A673 (cell line): ENCODE data around the gene VARS2. TPM values are rescaled to one million over a fixed set of nuclear protein-coding genes. Genes with fewer than 3 reads are reported as not detected.
"Not testable (repeated sequence)": the region's sequence is repeated elsewhere in the genome, so short reads cannot be mapped to it uniquely, and the experiment has no call there.

Experiments used
- BruUV-seq: library from RNA; stranded (reverse); fragments of 400-500 nt; replicated peaks from 2 replicates; lab custom pipeline; 2021; lab: Mats Ljungman, UMichigan
- CTCF ChIA-PET: fragments of 300-600 bp; sonication (Branson Sonifier 250); formaldehyde crosslinking; loops from one replicate; lab custom pipeline; 2022; ENCODE audit warnings: antibody characterized with exemption; lab: Charles Lee
- POLR2A ChIA-PET: fragments of 300-600 bp; sonication (Branson Sonifier 250); formaldehyde crosslinking; loops from one replicate; lab custom pipeline; 2022; ENCODE audit warnings: antibody characterized with exemption; ENCODE audit not compliant: low non-redundant PET; lab: Charles Lee
- DNase-seq: peaks from one replicate; pipeline ENCODE4 v3.0.0-alpha.2; 2015; ENCODE audit warnings: low spot score
- H3K27ac ChIP-seq: fragments of 200-600 bp; sonication (generic); 2 replicates; pipeline ENCODE4 v1.5.1; 2016; ENCODE audit warnings: mixed run types, low read depth, mild to moderate bottlenecking, mixed read lengths, antibody characterized with exemption, low read length; ENCODE audit not compliant: poor library complexity, severe bottlenecking
- H3K27me3 ChIP-seq: fragments of 200-600 bp; sonication (generic); replicated peaks from 2 replicates; pipeline ENCODE4 v1.6.1; 2017; ENCODE audit warnings: mixed run types, low read depth, mild to moderate bottlenecking, mixed read lengths, antibody characterized with exemption, low read length; ENCODE audit not compliant: insufficient read depth, poor library complexity
- H3K36me3 ChIP-seq: fragments of 200-600 bp; sonication (generic); 2 replicates; pipeline ENCODE4 v1.6.1; 2016; ENCODE audit warnings: mixed run types, mild to moderate bottlenecking, mixed read lengths, antibody characterized with exemption, low read length; ENCODE audit not compliant: insufficient read depth, poor library complexity, severe bottlenecking
- H3K4me1 ChIP-seq: fragments of 200-600 bp; sonication (generic); 2 replicates; pipeline ENCODE4 v1.6.1; 2017; ENCODE audit warnings: mixed run types, mild to moderate bottlenecking, mixed read lengths, antibody characterized with exemption, low read length; ENCODE audit not compliant: insufficient read depth, poor library complexity, severe bottlenecking
- H3K4me3 ChIP-seq: fragments of 200-600 bp; sonication (generic); 2 replicates; pipeline ENCODE4 v1.5.1; 2016; ENCODE audit warnings: low read depth, mixed run types, mild to moderate bottlenecking, mixed read lengths, low read length; ENCODE audit not compliant: poor library complexity, severe bottlenecking
- H3K9me3 ChIP-seq: fragments of 200-600 bp; sonication (generic); 2 replicates; pipeline ENCODE4 v1.6.1; 2016; ENCODE audit warnings: mixed run types, low read depth, mild to moderate bottlenecking, mixed read lengths, antibody characterized with exemption, low read length; ENCODE audit not compliant: poor library complexity, severe bottlenecking
- CTCF ChIP-seq: fragments of 300-800, 200-600 bp; sonication (generic); conservative IDR thresholded peaks from 2 replicates; pipeline ENCODE4 v1.5.1; 2017; ENCODE audit warnings: low read depth, mild to moderate bottlenecking, antibody characterized with exemption, low read length, moderate library complexity, mixed read lengths
- EZH2 ChIP-seq: fragments of 200-600 bp; sonication (generic); IDR thresholded peaks from 2 replicates; pipeline ENCODE4 v1.6.1; 2017; ENCODE audit warnings: borderline replicate concordance, low read depth, mild to moderate bottlenecking, mixed read lengths, antibody characterized with exemption, low read length; ENCODE audit not compliant: poor library complexity, severe bottlenecking
- intact Hi-C: fragments of 100-400 bp; cut with micrococcal nuclease; formaldehyde crosslinking; loops from one replicate; pipeline ENCODE4 v1.10.0; 2022; ENCODE audit not compliant: unreplicated experiment
- total RNA-seq: library from RNA; stranded (reverse); gene quantifications from 2 replicates; pipeline ENCODE4 v1.2.3, GENCODE V29; 2021

VARS2 gene
- total RNA-seq, 1 experiment from 2014 or later: 48.4 TPM

GRCh38 chr6:30870546-30870945 lies 43.5 kb upstream of the VARS2 start:
- peaks cover 25% of the 10 kb centered on the region for H3K9me3 ChIP-seq

GRCh38 chr6:30871592-30872183 lies 42.4 kb upstream of the VARS2 start:
- Histone ChIP-seq H3K4me1 (no peaks in the 10 kb centered on the region), H3K36me3 (no peaks in the 10 kb centered on the region), H3K27me3 (no peaks in the 10 kb centered on the region), H3K27ac (no peak overlapping the region), H3K4me3 (no peak overlapping the region), H3K9me3 (peaks cover 25% of the 10 kb centered on the region)
- TF ChIP-seq CTCF (no peak), EZH2 (no peak)
- intact Hi-C loops: no loop called here
- ChIA-PET POLR2A (no interaction called here), CTCF (no interaction called here)
- BruUV-seq: no TSS peak
- no peak for DNase-seq

More at GRCh38 chr6:30870546-30870945, 43.5 kb upstream of the VARS2 start:
- Histone ChIP-seq H3K36me3 (no peaks in the 10 kb centered on the region), H3K4me3 (no peak overlapping the region), H3K27ac (no peak overlapping the region), H3K27me3 (no peaks in the 10 kb centered on the region), H3K4me1 (no peaks in the 10 kb centered on the region)
- ChIA-PET CTCF (no interaction called here), POLR2A (interaction anchor here (0.5 kb wide), 1 partner anchor 65 kb away, joined by 6 read pairs; no protein-coding TSS in a partner anchor)
- BruUV-seq: no TSS peak
- intact Hi-C loops: no loop called here
- TF ChIP-seq EZH2 (no peak), CTCF (no peak)
- DNase-seq: no peak

GRCh38 chr6:30873137-30873640 lies 40.8 kb upstream of the VARS2 start:
- BruUV-seq: no TSS peak
- intact Hi-C loops: no loop called here
- TF ChIP-seq EZH2: no peak
- TF ChIP-seq CTCF: no peak
- Histone ChIP-seq H3K27ac (no peak overlapping the region), H3K4me1 (no peaks in the 10 kb centered on the region), H3K27me3 (no peaks in the 10 kb centered on the region), H3K9me3 (peaks cover 25% of the 10 kb centered on the region), H3K36me3 (no peaks in the 10 kb centered on the region), H3K4me3 (no peak overlapping the region)
- POLR2A ChIA-PET: no interaction called here
- CTCF ChIA-PET: no interaction called here
- DNase-seq: no peak

DNA sequence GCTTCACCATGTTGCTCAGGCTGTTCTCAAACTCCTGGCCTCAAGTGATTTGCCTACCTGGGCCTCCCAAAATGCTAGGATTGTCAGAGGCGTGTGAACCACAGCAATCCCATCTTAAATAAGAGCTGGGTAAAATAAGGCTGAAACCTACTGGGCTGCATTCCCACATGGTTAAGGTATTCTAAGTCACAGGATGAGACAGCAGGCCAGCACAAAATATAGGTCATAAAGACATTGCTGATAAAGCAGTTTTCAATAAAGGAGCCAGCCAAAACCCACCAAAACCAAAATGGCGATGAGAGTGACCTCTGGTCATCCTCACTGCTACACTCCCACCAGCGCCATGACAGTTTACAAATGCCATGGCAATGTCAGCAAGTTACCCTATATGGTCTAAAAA lies 40.2 kb upstream of the VARS2 start:
- DNase-seq, POLR2A ChIA-PET, H3K27ac ChIP-seq, CTCF ChIA-PET, intact Hi-C loops, H3K27me3 ChIP-seq, H3K4me1 ChIP-seq, H3K36me3 ChIP-seq, H3K4me3 ChIP-seq, BruUV-seq: not testable (repeated sequence)
- H3K9me3 ChIP-seq: peaks cover 25% of the 10 kb centered on the region
